ENCODE measurements around the gene NLK.

DNA sequence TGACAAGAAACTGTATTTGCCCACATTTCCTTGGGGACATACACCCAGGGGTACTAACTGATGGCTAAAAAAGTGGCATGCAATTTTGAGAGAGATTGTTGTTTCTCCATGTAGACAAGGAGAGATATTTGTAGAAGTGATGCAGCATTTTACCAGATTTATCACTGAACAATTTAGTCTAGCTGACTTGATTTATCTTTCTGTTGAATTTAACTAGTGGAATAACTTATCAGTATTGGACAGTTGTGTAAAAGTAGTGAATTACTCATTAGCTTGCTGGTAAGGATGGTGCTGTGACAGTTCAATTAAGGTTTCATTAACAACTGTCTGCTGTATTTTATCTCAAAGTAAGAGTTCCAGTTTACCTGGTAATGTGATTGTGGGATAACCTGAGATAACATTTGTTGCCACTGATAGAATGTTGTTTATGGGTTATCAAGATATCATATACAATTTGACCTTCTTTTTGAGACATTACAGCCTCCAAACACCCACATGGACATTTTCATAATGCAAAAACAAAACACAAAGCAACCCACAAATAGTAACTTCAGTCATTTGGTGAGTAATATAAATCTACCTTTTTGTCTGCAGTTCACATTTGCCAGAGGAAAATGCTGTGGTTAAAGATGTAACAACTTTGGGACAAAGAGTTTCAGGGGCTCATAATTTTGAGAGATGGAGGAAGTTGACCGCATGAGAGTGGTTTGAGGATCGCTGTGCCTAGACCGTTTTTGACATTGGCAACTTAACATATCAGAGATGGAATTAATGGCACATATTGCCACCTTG is 3.8 kb downstream of the NLK start:
- TF ChIP-seq CTCF (IDR thresholded peaks at IDR 0.05): no peak
- TF ChIP-seq EZH2 (IDR thresholded peaks at IDR 0.05; ENCODE audit: borderline replicate concordance, insufficient read depth, low read depth, low read length, poor library complexity, severe bottlenecking): no peak

Data from B cell (primary cell).